ENCODE measurements around the gene ZMYND11.

GRCh38 chr10:136465-136762 is 1.2 kb downstream of the ZMYND11 start:
- no peak for TF ChIP-seq CTCF (conservative IDR thresholded peaks at IDR 0.05 in 1 of 2, IDR thresholded peaks at IDR 0.05 in 1 of 2; ENCODE audit: low read depth in 1 of 2, low read length in 2 of 2)
- no peak for TF ChIP-seq EZH2 (IDR thresholded peaks at IDR 0.05; ENCODE audit: low read length, missing control alignments)
